H9 (cell line): ENCODE measurements around the gene PLPPR5. TPM values are rescaled to one million over a fixed set of nuclear protein-coding genes. Genes with fewer than 3 reads are reported as not detected.

Experiments
- DNase-seq: peaks from one replicate; pipeline ENCODE4 v3.0.0-alpha.2; 2017
- H2AFZ ChIP-seq: one replicate; pipeline ENCODE4 v1.6.1; 2013; ENCODE audit warnings: mild to moderate bottlenecking, low read length, control low read depth, moderate library complexity
- H2AK5ac ChIP-seq: 2 replicates; pipeline ENCODE4 v1.6.1; 2013; ENCODE audit warnings: low read length, control low read depth, mixed read lengths; ENCODE audit not compliant: insufficient read length
- H2BK120ac ChIP-seq: one replicate; pipeline ENCODE4 v1.6.1; 2013; ENCODE audit warnings: low read depth, mild to moderate bottlenecking, low read length, control low read depth, inconsistent platforms; ENCODE audit not compliant: poor library complexity, severe bottlenecking
- H2BK12ac ChIP-seq: 2 replicates; pipeline ENCODE4 v1.6.1; 2013; ENCODE audit warnings: low read length, control low read depth, mixed read lengths, low read depth; ENCODE audit not compliant: insufficient read length
- H2BK15ac ChIP-seq: 2 replicates; pipeline ENCODE4 v1.6.1; 2013; ENCODE audit warnings: low read depth, low read length, control low read depth
- H2BK20ac ChIP-seq: one replicate; pipeline ENCODE4 v1.6.1; 2013; ENCODE audit warnings: low read depth, mild to moderate bottlenecking, low read length, control low read depth, inconsistent platforms; ENCODE audit not compliant: poor library complexity, severe bottlenecking
- H2BK5ac ChIP-seq: 2 replicates; pipeline ENCODE4 v1.6.1; 2013; ENCODE audit warnings: low read length, control low read depth, mixed read lengths; ENCODE audit not compliant: insufficient read length
- H3K14ac ChIP-seq: 2 replicates; pipeline ENCODE4 v1.6.1; 2013; ENCODE audit warnings: low read length, control low read depth; ENCODE audit not compliant: insufficient read depth
- H3K18ac ChIP-seq: 2 replicates; pipeline ENCODE4 v1.6.1; 2013; ENCODE audit warnings: low read depth, mild to moderate bottlenecking, mixed read lengths, low read length, control low read depth; ENCODE audit not compliant: insufficient read length
- H3K23ac ChIP-seq: 2 replicates; pipeline ENCODE4 v1.6.1; 2013; ENCODE audit warnings: low read length, control low read depth, mixed read lengths, low read depth; ENCODE audit not compliant: insufficient read length
- H3K23me2 ChIP-seq: 2 replicates; pipeline ENCODE4 v1.6.1; 2013; ENCODE audit warnings: low read depth, mild to moderate bottlenecking, mixed read lengths, low read length, control low read depth; ENCODE audit not compliant: insufficient read length, poor library complexity, severe bottlenecking
- H3K27ac ChIP-seq: 2 replicates; pipeline ENCODE4 v1.5.1; 2013; ENCODE audit warnings: low read length, control low read depth, mixed read lengths, low read depth; ENCODE audit not compliant: insufficient read length
- H3K27me3 ChIP-seq: 2 replicates; pipeline ENCODE4 v1.6.1; 2013; ENCODE audit warnings: low read length, control low read depth, inconsistent platforms; ENCODE audit not compliant: insufficient read depth
- H3K4ac ChIP-seq: 2 replicates; pipeline ENCODE4 v1.6.1; 2013; ENCODE audit warnings: low read depth, mild to moderate bottlenecking, control low read depth, inconsistent platforms, low read length, moderate library complexity
- H3K4me1 ChIP-seq: 2 replicates; pipeline ENCODE4 v1.6.1; 2013; ENCODE audit warnings: low read length, control low read depth, inconsistent platforms; ENCODE audit not compliant: insufficient read depth
- H3K4me2 ChIP-seq: 2 replicates; pipeline ENCODE4 v1.6.1; 2013; ENCODE audit warnings: low read length, control low read depth, mixed read lengths; ENCODE audit not compliant: insufficient read length, insufficient read depth
- H3K56ac ChIP-seq: 2 replicates; pipeline ENCODE4 v1.6.1; 2013; ENCODE audit warnings: low read depth, mild to moderate bottlenecking, mixed read lengths, low read length, control low read depth; ENCODE audit not compliant: insufficient read length
- H3K79me1 ChIP-seq: 2 replicates; pipeline ENCODE4 v1.6.1; 2013; ENCODE audit warnings: low read depth, mild to moderate bottlenecking, moderate library complexity, low read length, control low read depth, inconsistent platforms; ENCODE audit not compliant: insufficient read depth, poor library complexity, severe bottlenecking
- H3K79me2 ChIP-seq: 2 replicates; pipeline ENCODE4 v1.6.1; 2013; ENCODE audit warnings: low read length, control low read depth, inconsistent platforms; ENCODE audit not compliant: insufficient read depth
- H3K9ac ChIP-seq: 2 replicates; pipeline ENCODE4 v1.6.1; 2013; ENCODE audit warnings: low read length, control low read depth, mixed read lengths; ENCODE audit not compliant: insufficient read length; ENCODE audit errors: extremely low read depth
- H3K9me3 ChIP-seq: one replicate; pipeline ENCODE4 v1.6.1; 2013; ENCODE audit warnings: low read depth, low read length, inconsistent platforms; ENCODE audit not compliant: control insufficient read depth
- H3T11ph ChIP-seq: one replicate; pipeline ENCODE4 v1.6.1; 2013; ENCODE audit warnings: mild to moderate bottlenecking, low read length, control low read depth, inconsistent platforms
- H4K20me1 ChIP-seq: one replicate; pipeline ENCODE4 v1.6.1; 2013; ENCODE audit not compliant: control insufficient read depth, insufficient read length, insufficient read depth
- H4K5ac ChIP-seq: 2 replicates; pipeline ENCODE4 v1.6.1; 2013; ENCODE audit warnings: low read depth, mild to moderate bottlenecking, mixed read lengths, low read length, control low read depth; ENCODE audit not compliant: insufficient read length
- H4K8ac ChIP-seq: replicated peaks from 2 replicates; pipeline ENCODE4 v1.6.1; 2013; ENCODE audit warnings: low read length, control low read depth, mixed read lengths, low read depth; ENCODE audit not compliant: insufficient read length
- H4K91ac ChIP-seq: 2 replicates; pipeline ENCODE4 v1.6.1; 2013; ENCODE audit warnings: low read depth, mild to moderate bottlenecking, moderate library complexity, mixed read lengths, low read length, control low read depth; ENCODE audit not compliant: insufficient read length
- H3K27ac Mint-ChIP-seq, 3 experiments: 2 replicates in 2 of 3; 3 replicates in 1 of 3; pipeline ENCODE4 v1.8.0; 2020 to 2021; ENCODE audit warnings: mixed read lengths in 3 of 3, mild to moderate bottlenecking in 1 of 3, moderate library complexity in 1 of 3
- H3K27me3 Mint-ChIP-seq: 2 replicates; pipeline ENCODE4 v1.8.0; 2021; ENCODE audit warnings: low read depth, mild to moderate bottlenecking, moderate library complexity, mixed read lengths
- H3K36me3 Mint-ChIP-seq, 3 experiments: 2 replicates in 2 of 3; 3 replicates in 1 of 3; pipeline ENCODE4 v1.8.0; 2020 to 2021; ENCODE audit warnings: low read depth in 3 of 3, mixed read lengths in 3 of 3; ENCODE audit not compliant: insufficient read depth in 1 of 3
- H3K4me1 Mint-ChIP-seq, 2 experiments: 2 replicates each; pipeline ENCODE4 v1.8.0; 2020; ENCODE audit warnings: mixed read lengths in 2 of 2
- H3K4me3 Mint-ChIP-seq, 2 experiments: 2 replicates in 1 of 2; 3 replicates in 1 of 2; pipeline ENCODE4 v1.8.0; 2020 to 2021; ENCODE audit warnings: mild to moderate bottlenecking in 2 of 2, mixed read lengths in 2 of 2, moderate library complexity in 1 of 2
- H3K9me3 Mint-ChIP-seq, 2 experiments: 2 replicates in 1 of 2; 3 replicates in 1 of 2; pipeline ENCODE4 v1.8.0; 2020; ENCODE audit warnings: mild to moderate bottlenecking in 2 of 2, mixed read lengths in 2 of 2, moderate library complexity in 1 of 2
- total RNA-seq: library from RNA; stranded (reverse); gene quantifications from 2 replicates; pipeline ENCODE4 v1.2.1, GENCODE V29; 2021
- TF ChIP-seq, protein P1 (sequence below): fragments of 200-600 bp; sonication (generic); conservative IDR thresholded peaks from 3 replicates; pipeline ENCODE4 v1.8.0; 2021; ENCODE audit warnings: antibody characterized with exemption, mild to moderate bottlenecking

PLPPR5 gene
- total RNA-seq, 1 experiment from 2014 or later, result 1.4 TPM

GRCh38 chr1:98888869-98889268 lies 115.8 kb downstream of the PLPPR5 start:
- no peaks in the 10 kb centered on the region for H3K9me3 ChIP-seq
- no peak overlapping the region for H3K56ac ChIP-seq
- no peak overlapping the region for H2AFZ ChIP-seq
- no peak overlapping the region for H2AK5ac ChIP-seq
- H2BK5ac ChIP-seq, result no peak overlapping the region
- no peak overlapping the region for H3K27ac ChIP-seq
- TF ChIP-seq, protein P1, sequence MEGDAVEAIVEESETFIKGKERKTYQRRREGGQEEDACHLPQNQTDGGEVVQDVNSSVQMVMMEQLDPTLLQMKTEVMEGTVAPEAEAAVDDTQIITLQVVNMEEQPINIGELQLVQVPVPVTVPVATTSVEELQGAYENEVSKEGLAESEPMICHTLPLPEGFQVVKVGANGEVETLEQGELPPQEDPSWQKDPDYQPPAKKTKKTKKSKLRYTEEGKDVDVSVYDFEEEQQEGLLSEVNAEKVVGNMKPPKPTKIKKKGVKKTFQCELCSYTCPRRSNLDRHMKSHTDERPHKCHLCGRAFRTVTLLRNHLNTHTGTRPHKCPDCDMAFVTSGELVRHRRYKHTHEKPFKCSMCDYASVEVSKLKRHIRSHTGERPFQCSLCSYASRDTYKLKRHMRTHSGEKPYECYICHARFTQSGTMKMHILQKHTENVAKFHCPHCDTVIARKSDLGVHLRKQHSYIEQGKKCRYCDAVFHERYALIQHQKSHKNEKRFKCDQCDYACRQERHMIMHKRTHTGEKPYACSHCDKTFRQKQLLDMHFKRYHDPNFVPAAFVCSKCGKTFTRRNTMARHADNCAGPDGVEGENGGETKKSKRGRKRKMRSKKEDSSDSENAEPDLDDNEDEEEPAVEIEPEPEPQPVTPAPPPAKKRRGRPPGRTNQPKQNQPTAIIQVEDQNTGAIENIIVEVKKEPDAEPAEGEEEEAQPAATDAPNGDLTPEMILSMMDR, result no peak
- Mint-ChIP-seq H3K9me3 (no peaks in the 10 kb centered on the region), H3K4me3 (no peak overlapping the region), H3K27me3 (no peaks in the 10 kb centered on the region; the same call in 1 of the 2 replicates), H3K27ac (no peak overlapping the region), H3K36me3 (no peaks in the 10 kb centered on the region), H3K4me1 (no peaks in the 10 kb centered on the region)
- H2BK12ac ChIP-seq, result no peak overlapping the region
- no peak overlapping the region for H2BK120ac ChIP-seq
- H3K23me2 ChIP-seq, result no peaks in the 10 kb centered on the region
- H3K14ac ChIP-seq, result no peak overlapping the region
- H3K23ac ChIP-seq, result no peak overlapping the region
- no peak overlapping the region for H4K5ac ChIP-seq
- no peak overlapping the region for H2BK20ac ChIP-seq
- no peak overlapping the region for H3K4ac ChIP-seq
- no peaks in the 10 kb centered on the region for H3K79me1 ChIP-seq
- no peaks in the 10 kb centered on the region for H3K79me2 ChIP-seq
- H3T11ph ChIP-seq, result no peak overlapping the region
- no peak overlapping the region for H4K91ac ChIP-seq
- no peak overlapping the region for H3K18ac ChIP-seq
- no peak overlapping the region for H2BK15ac ChIP-seq
- H4K20me1 ChIP-seq, result no peaks in the 10 kb centered on the region
- no peaks in the 10 kb centered on the region for H3K4me1 ChIP-seq
- no peak overlapping the region for H3K4me2 ChIP-seq
- no peak for DNase-seq
- no peak overlapping the region for H4K8ac ChIP-seq
- no peaks in the 10 kb centered on the region for H3K27me3 ChIP-seq
- H3K9ac ChIP-seq, result no peak overlapping the region
